ENCODE measurements around the gene WNT2. TPM values are rescaled to one million over a fixed set of nuclear protein-coding genes. Genes with fewer than 3 reads are reported as not detected.

WNT2 gene
- polyA plus RNA-seq, 4 donors = 0.04 to 0.61 TPM; not detected in 2

DNA sequence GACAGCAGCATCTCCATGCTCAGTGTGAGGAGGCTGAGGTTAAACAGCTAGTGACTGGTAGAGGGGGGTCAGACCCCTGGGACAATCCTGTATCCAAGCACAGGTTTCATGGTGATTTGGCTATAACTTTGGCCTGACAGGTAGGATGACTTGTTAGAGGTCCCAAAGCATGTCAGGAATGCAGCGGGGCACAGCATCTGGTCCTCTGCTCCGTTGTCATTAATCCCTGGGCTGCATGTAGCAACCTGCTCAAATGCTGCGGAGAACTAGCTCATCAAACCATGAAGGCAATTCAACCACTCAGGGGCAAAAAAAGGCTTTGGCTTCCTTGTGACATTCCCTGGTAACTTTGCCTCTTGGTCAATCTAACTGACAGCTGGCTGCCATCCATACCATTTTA is 26.8 kb downstream of the WNT2 start:
- 76 to 86% (median 83%) methylated on average over 3 of the region's 3 CpGs for WGBS, 3 donors
- FAIRE-seq (no peak), DNase-seq (no peak)
- H3K36me3 ChIP-seq (ENCODE audit: control insufficient read depth in 3 of 3, insufficient read depth in 2 of 3, low read depth in 1 of 3, low read length in 3 of 3) = no peaks in the 10 kb centered on the region
- no peak overlapping the region for H3K4me3 ChIP-seq (ENCODE audit: low read depth in 1 of 3, low read length in 3 of 3)
- no peaks in the 10 kb centered on the region for H3K9me3 ChIP-seq (ENCODE audit: control insufficient read depth in 2 of 2, insufficient read depth in 1 of 2, low read depth in 1 of 2, low read length in 1 of 2)
- H3K27me3 ChIP-seq (ENCODE audit: control insufficient read depth in 3 of 3, insufficient read depth in 3 of 3, low read length in 3 of 3) = no peaks in the 10 kb centered on the region
- H3K27ac ChIP-seq (ENCODE audit: low read depth in 1 of 3, low read length in 2 of 3) = no peak overlapping the region
- H3K4me1 ChIP-seq (ENCODE audit: control insufficient read depth in 3 of 3, insufficient read depth in 2 of 3, low read depth in 1 of 3, low read length in 2 of 3) = peaks cover 0 to 3% (median 0%) of the 10 kb centered on the region in 3 donors

DNA sequence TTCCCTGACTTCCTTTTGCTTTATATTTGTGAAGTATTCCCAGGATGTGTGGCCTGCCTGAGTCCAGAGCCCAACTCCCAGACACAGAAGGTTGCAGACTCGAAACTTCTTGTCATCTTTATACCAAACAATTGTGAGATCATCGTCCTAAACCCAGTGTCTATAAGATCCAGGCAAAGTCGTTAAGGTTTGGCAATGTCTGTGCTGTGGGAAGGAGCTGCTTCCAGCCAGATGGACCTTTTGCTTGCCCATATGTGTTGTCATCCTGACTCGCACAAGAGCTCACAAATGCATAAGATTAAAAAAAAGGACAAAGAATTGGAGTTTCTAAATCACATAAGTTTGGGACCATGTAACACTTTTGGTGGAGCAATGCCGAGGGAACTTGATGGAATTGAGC is 37.0 kb downstream of the WNT2 start:
- Histone ChIP-seq H3K27me3 (ENCODE audit: control insufficient read depth in 3 of 3, insufficient read depth in 3 of 3, low read length in 3 of 3) (no peaks in the 10 kb centered on the region), H3K9me3 (ENCODE audit: control insufficient read depth in 2 of 2, insufficient read depth in 1 of 2, low read depth in 1 of 2, low read length in 1 of 2) (no peaks in the 10 kb centered on the region), H3K36me3 (ENCODE audit: control insufficient read depth in 3 of 3, insufficient read depth in 2 of 3, low read depth in 1 of 3, low read length in 3 of 3) (no peaks in the 10 kb centered on the region), H3K4me1 (ENCODE audit: control insufficient read depth in 3 of 3, insufficient read depth in 2 of 3, low read depth in 1 of 3, low read length in 2 of 3) (no peaks in the 10 kb centered on the region), H3K4me3 (ENCODE audit: low read depth in 1 of 3, low read length in 3 of 3) (no peak overlapping the region), H3K27ac (ENCODE audit: low read depth in 1 of 3, low read length in 2 of 3) (no peak overlapping the region)
- WGBS, 3 donors = 73 to 87% (median 79%) methylated on average over 5 of the region's 5 CpGs
- FAIRE-seq (no peak), DNase-seq (no peak)

DNA sequence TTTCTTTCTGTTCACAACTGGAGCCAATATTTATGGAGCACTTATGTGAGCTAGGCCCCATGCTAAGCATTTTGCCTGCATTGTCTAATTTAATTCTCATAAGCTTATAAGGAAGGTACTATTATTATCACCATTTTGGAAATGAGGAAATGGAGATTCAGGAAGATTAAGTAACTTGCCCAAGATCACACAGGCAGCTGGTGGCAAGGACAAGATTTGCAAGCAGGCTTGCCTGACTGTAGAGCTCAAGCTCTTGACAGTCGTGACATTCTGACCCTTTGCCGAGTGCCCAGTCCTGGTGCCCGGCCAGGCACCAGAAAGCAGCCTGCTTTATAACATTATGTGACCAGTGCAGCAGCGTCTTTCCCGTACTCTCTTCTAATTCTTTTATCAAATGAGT is 38.2 kb downstream of the WNT2 start:
- DNase-seq (no peak), FAIRE-seq (no peak)
- Histone ChIP-seq H3K4me1 (ENCODE audit: control insufficient read depth in 3 of 3, insufficient read depth in 2 of 3, low read depth in 1 of 3, low read length in 2 of 3) (no peaks in the 10 kb centered on the region), H3K27ac (ENCODE audit: low read depth in 1 of 3, low read length in 2 of 3) (no peak overlapping the region), H3K36me3 (ENCODE audit: control insufficient read depth in 3 of 3, insufficient read depth in 2 of 3, low read depth in 1 of 3, low read length in 3 of 3) (no peaks in the 10 kb centered on the region), H3K9me3 (ENCODE audit: control insufficient read depth in 2 of 2, insufficient read depth in 1 of 2, low read depth in 1 of 2, low read length in 1 of 2) (no peaks in the 10 kb centered on the region), H3K4me3 (ENCODE audit: low read depth in 1 of 3, low read length in 3 of 3) (no peak overlapping the region), H3K27me3 (ENCODE audit: control insufficient read depth in 3 of 3, insufficient read depth in 3 of 3, low read length in 3 of 3) (no peaks in the 10 kb centered on the region)
- WGBS, 3 donors = 88 to 94% (median 93%) methylated on average over 5 of the region's 5 CpGs

DNA sequence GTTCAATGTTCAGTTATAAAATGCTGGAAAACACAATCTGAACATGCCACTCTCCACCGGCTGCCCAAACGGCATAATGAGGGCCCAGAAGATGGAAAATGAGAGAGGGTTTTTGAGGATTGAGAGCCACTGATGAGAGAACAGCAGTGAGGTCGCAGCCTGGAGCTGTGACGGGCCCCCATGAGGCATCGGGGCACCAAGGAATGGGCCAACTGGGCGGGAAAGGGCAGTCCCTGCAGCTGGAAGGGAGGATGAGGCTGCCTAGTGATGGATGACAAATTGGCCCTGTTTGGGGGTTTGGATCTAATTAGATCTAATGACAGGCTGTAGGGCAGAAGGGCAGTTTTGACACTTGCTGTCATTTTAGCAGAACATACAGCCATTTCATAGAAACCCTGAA is 39.1 kb downstream of the WNT2 start:
- H3K36me3 ChIP-seq (ENCODE audit: control insufficient read depth in 3 of 3, insufficient read depth in 2 of 3, low read depth in 1 of 3, low read length in 3 of 3) = no peaks in the 10 kb centered on the region
- H3K4me1 ChIP-seq (ENCODE audit: control insufficient read depth in 3 of 3, insufficient read depth in 2 of 3, low read depth in 1 of 3, low read length in 2 of 3) = no peaks in the 10 kb centered on the region
- no peak overlapping the region for H3K4me3 ChIP-seq (ENCODE audit: low read depth in 1 of 3, low read length in 3 of 3)
- 86 to 90% (median 87%) methylated on average over 6 of the region's 6 CpGs for WGBS, 3 donors
- no peak overlapping the region for H3K27ac ChIP-seq (ENCODE audit: low read depth in 1 of 3, low read length in 2 of 3)
- H3K9me3 ChIP-seq (ENCODE audit: control insufficient read depth in 2 of 2, insufficient read depth in 1 of 2, low read depth in 1 of 2, low read length in 1 of 2) = no peaks in the 10 kb centered on the region
- FAIRE-seq = no peak
- DNase-seq = no peak
- no peaks in the 10 kb centered on the region for H3K27me3 ChIP-seq (ENCODE audit: control insufficient read depth in 3 of 3, insufficient read depth in 3 of 3, low read length in 3 of 3)

DNA sequence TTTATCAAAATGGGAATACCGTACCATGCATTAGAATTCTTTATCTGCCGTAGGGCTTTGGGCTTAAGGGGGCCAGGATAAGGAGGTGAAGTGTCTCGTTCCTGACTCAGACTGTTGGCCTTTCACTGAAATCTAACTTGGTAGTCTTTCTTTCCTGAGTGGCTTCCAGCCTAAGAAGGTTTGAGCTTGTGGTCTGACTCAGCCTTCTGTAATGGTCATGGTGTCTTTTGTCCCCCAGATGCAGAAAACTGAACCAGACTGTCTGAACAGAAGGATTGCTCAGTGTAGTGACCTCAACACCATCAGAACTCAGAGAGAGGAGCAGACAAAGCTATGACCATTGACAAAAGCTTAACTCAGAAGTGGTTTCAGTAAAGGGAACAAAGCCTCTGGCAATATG is 39.5 kb downstream of the WNT2 start:
- 78 to 90% (median 88%) methylated on average over 3 of the region's 3 CpGs for WGBS, 3 donors
- no peaks in the 10 kb centered on the region for H3K9me3 ChIP-seq (ENCODE audit: control insufficient read depth in 2 of 2, insufficient read depth in 1 of 2, low read depth in 1 of 2, low read length in 1 of 2)
- H3K4me3 ChIP-seq (ENCODE audit: low read depth in 1 of 3, low read length in 3 of 3) = no peak overlapping the region
- no peaks in the 10 kb centered on the region for H3K4me1 ChIP-seq (ENCODE audit: control insufficient read depth in 3 of 3, insufficient read depth in 2 of 3, low read depth in 1 of 3, low read length in 2 of 3)
- DNase-seq = no peak
- no peaks in the 10 kb centered on the region for H3K27me3 ChIP-seq (ENCODE audit: control insufficient read depth in 3 of 3, insufficient read depth in 3 of 3, low read length in 3 of 3)
- FAIRE-seq = no peak
- no peaks in the 10 kb centered on the region for H3K36me3 ChIP-seq (ENCODE audit: control insufficient read depth in 3 of 3, insufficient read depth in 2 of 3, low read depth in 1 of 3, low read length in 3 of 3)
- no peak overlapping the region for H3K27ac ChIP-seq (ENCODE audit: low read depth in 1 of 3, low read length in 2 of 3)

DNA sequence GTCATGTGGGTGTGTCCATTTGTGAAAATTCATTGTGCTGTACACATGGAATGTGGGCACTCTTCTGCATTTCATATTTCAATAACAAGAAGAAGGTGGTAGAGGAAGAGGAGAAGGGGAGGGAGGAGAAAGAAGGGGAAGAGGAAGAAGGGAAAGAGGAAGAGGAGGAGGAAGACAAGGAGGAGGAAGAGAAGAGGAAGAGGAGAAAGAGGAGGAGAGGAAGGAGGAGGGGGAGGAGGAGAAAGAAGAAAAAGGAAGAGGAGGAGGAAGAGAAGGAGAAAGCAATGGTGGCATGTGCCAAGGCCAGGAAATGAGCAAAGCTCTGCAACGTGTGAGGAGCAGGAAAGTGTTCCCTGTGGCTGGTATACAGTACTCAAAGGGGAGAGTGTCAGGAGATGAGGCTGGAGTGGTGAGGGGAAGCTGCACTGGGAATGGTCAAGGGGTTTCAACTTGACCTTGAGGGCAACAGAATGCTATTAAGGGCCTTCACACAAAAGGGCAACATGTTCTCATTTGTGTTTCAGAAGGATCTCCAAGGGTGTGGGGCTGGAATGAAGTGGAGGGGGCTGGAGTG is 40.5 kb downstream of the WNT2 start:
- 19 to 25% (median 23%) methylated on average over 1 of the region's 1 CpG for WGBS, 3 donors
- Histone ChIP-seq H3K36me3 (ENCODE audit: control insufficient read depth in 3 of 3, insufficient read depth in 2 of 3, low read depth in 1 of 3, low read length in 3 of 3) (no peaks in the 10 kb centered on the region), H3K27ac (ENCODE audit: low read depth in 1 of 3, low read length in 2 of 3) (no peak overlapping the region), H3K4me3 (ENCODE audit: low read depth in 1 of 3, low read length in 3 of 3) (no peak overlapping the region), H3K9me3 (ENCODE audit: control insufficient read depth in 2 of 2, insufficient read depth in 1 of 2, low read depth in 1 of 2, low read length in 1 of 2) (no peaks in the 10 kb centered on the region), H3K4me1 (ENCODE audit: control insufficient read depth in 3 of 3, insufficient read depth in 2 of 3, low read depth in 1 of 3, low read length in 2 of 3) (no peaks in the 10 kb centered on the region), H3K27me3 (ENCODE audit: control insufficient read depth in 3 of 3, insufficient read depth in 3 of 3, low read length in 3 of 3) (no peaks in the 10 kb centered on the region)
- no peak for DNase-seq
- no peak for FAIRE-seq

DNA sequence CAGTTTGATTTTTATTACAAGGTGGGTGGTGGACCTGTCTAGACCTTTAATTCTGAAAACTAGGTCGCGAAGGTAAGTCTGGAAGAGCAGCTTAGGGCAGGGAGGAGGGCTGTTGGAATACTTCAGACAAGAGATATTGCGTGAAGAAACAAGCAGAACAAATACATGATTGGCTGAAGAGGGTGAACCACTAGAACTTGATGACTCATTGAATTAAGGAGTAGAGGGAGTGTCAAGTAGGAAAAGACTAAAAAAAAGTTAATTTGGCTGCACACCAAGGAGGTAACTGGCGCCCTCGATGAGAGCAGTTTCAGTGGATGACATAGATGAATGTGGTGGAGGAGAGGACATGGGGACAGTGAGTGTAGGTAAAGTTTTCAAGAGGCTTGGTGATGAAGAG is 41.3 kb downstream of the WNT2 start:
- H3K27ac ChIP-seq (ENCODE audit: low read depth in 1 of 3, low read length in 2 of 3) = no peak overlapping the region
- H3K9me3 ChIP-seq (ENCODE audit: control insufficient read depth in 2 of 2, insufficient read depth in 1 of 2, low read depth in 1 of 2, low read length in 1 of 2) = no peaks in the 10 kb centered on the region
- no peak for DNase-seq
- 84 to 87% (median 86%) methylated on average over 5 of the region's 5 CpGs for WGBS, 3 donors
- no peaks in the 10 kb centered on the region for H3K27me3 ChIP-seq (ENCODE audit: control insufficient read depth in 3 of 3, insufficient read depth in 3 of 3, low read length in 3 of 3)
- H3K4me1 ChIP-seq (ENCODE audit: control insufficient read depth in 3 of 3, insufficient read depth in 2 of 3, low read depth in 1 of 3, low read length in 2 of 3) = no peaks in the 10 kb centered on the region
- no peak for FAIRE-seq
- H3K4me3 ChIP-seq (ENCODE audit: low read depth in 1 of 3, low read length in 3 of 3) = no peak overlapping the region
- H3K36me3 ChIP-seq (ENCODE audit: control insufficient read depth in 3 of 3, insufficient read depth in 2 of 3, low read depth in 1 of 3, low read length in 3 of 3) = no peaks in the 10 kb centered on the region

DNA sequence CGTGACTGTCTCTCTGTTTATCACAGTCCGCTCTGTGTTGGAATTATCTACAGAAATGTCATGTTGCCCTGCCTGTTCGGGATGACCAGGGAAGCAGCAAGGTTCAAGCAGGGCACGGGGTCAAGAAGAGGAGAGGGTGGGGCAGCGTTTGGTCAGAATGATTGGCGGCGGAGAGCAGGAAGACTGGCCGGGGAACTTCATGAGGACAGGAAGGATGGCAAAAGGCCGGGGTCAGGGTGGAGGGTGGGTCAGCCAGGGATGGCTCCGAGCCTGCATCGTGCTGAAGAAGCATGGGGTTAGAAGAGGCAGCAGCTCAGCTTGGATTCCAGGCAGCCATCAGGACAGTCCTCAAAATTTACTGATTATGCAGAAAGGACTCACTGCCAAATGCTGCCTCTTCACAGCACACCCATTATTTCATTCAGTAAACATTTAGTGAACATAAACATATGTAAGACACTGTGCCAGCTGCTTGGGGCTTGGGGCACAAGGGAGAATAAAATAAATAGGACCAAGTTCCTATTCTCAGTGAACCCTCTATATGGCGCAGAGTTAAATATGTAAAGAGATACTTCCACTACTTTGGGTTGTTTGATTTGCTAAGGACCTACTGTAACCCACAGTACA is 42.8 kb downstream of the WNT2 start:
- H3K9me3 ChIP-seq (ENCODE audit: control insufficient read depth in 2 of 2, insufficient read depth in 1 of 2, low read depth in 1 of 2, low read length in 1 of 2) = no peaks in the 10 kb centered on the region
- no peaks in the 10 kb centered on the region for H3K36me3 ChIP-seq (ENCODE audit: control insufficient read depth in 3 of 3, insufficient read depth in 2 of 3, low read depth in 1 of 3, low read length in 3 of 3)
- no peak overlapping the region for H3K4me3 ChIP-seq (ENCODE audit: low read depth in 1 of 3, low read length in 3 of 3)
- whole genome bisulfite sequencing, 3 donors = 63 to 83% (median 80%) methylated on average over 12 of the region's 12 CpGs
- no peak overlapping the region for H3K27ac ChIP-seq (ENCODE audit: low read depth in 1 of 3, low read length in 2 of 3)
- H3K27me3 ChIP-seq (ENCODE audit: control insufficient read depth in 3 of 3, insufficient read depth in 3 of 3, low read length in 3 of 3) = peaks cover 0 to 4% (median 0%) of the 10 kb centered on the region in 3 donors
- FAIRE-seq (no peak), DNase-seq (no peak)
- H3K4me1 ChIP-seq (ENCODE audit: control insufficient read depth in 3 of 3, insufficient read depth in 2 of 3, low read depth in 1 of 3, low read length in 2 of 3) = no peaks in the 10 kb centered on the region

DNA sequence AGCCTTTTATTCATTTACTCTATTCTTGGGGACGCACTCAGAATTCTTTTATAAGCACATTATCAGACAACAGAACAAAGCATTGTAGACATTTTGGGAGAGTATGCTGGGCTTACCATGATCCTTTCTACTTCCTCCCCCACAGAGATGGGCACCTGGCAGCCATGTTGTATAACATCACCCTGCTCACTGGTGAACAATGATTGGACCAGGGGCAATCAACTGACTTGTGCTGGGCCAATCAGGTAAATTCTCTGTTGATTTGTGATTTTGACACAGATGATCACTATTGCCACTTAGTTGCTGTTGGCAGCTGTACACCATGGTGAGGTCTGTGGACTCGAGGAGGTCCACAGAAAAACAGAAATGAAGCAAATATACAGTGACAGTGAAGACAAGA is 43.7 kb downstream of the WNT2 start:
- H3K27me3 ChIP-seq (ENCODE audit: control insufficient read depth in 3 of 3, insufficient read depth in 3 of 3, low read length in 3 of 3) = peaks cover 0 to 8% (median 0%) of the 10 kb centered on the region in 3 donors
- H3K36me3 ChIP-seq (ENCODE audit: control insufficient read depth in 3 of 3, insufficient read depth in 2 of 3, low read depth in 1 of 3, low read length in 3 of 3) = no peaks in the 10 kb centered on the region
- H3K27ac ChIP-seq (ENCODE audit: low read depth in 1 of 3, low read length in 2 of 3) = no peak overlapping the region
- H3K9me3 ChIP-seq (ENCODE audit: control insufficient read depth in 2 of 2, insufficient read depth in 1 of 2, low read depth in 1 of 2, low read length in 1 of 2) = no peaks in the 10 kb centered on the region
- WGBS, 3 donors = 84 to 91% (median 90%) methylated on average over 2 of the region's 2 CpGs
- H3K4me1 ChIP-seq (ENCODE audit: control insufficient read depth in 3 of 3, insufficient read depth in 2 of 3, low read depth in 1 of 3, low read length in 2 of 3) = no peaks in the 10 kb centered on the region
- H3K4me3 ChIP-seq (ENCODE audit: low read depth in 1 of 3, low read length in 3 of 3) = no peak overlapping the region
- no peak for FAIRE-seq
- DNase-seq = no peak

Data from small intestine (tissue), 7 donors.